Measurements from ENCODE around the gene GLIPR1.
"Not testable (repeated sequence)": the region's sequence is repeated elsewhere in the genome, so short reads cannot be mapped to it uniquely, and the experiment has no call there.

GLIPR1 gene

DNA sequence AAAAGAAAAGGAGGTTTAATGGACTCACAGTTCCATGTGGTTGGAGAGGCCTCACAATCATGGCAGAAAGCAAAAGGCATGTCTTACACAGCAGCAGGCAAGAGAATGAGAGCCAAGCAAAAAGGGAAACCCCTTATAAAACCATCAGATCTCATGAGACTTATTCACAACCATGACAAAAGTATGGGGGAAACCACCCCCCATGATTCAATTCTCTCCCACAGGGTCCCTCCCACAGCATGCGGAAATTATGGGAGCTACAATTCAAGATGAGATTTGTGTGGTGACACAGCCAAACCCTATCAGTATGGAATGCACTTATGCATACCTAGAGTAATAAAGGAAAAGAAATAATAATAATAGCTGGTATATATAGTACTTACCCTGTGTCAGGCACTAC lies 4.5 kb upstream of the GLIPR1 start:
- DNase-seq = no peak

DNA sequence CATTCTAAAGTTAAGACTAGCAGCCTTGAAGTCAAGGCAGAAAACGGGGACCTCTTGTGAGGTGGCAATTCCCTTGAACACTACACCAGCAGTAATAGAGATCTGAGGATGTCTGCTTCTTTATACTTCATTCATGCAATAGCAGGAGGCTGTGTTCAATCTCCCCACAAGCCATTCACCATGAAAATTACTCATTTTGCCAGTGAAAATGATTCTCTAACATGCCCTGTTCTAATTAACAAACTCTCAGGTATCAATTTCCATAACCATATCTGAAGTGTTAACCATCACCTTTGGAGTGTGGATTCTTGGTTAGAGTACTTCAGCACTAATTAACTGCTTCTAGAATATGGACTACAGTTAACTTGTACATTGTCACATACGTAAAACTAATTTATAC lies 3.4 kb upstream of the GLIPR1 start:
- DNase-seq = no peak

DNA sequence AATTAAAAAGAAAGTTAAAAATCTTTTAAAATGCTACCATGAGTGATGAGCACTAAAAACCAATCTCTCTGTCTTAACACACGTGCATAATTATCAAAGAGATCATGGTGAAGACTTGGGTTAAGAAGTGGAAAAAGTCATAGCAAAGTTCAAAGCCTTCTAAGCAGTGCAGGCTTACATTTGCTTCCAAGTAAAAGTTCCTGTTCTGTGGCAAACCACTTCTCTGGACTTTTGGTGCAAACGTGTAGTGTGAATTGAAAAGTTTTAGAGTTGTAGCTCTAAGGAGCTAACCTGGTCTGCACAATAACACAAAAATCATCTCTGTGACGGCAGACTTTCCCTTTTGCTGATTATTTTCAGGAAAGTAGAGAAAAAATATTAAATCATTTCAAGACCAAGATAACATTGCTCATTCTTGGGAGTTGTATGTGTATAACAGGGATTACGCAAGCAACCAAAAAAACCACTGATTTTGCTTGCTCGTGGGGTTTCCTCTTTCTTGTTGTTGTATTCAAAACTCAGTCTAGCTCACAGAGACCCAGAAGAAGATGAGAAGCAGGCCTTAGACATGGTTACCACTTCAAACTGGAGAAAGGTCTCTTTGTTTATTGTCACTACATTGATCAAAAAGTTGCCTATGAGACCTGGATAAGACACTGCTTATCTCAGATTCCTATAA lies 2.3 kb upstream of the GLIPR1 start:
- peak; percentile 74 for DNase-seq

DNA sequence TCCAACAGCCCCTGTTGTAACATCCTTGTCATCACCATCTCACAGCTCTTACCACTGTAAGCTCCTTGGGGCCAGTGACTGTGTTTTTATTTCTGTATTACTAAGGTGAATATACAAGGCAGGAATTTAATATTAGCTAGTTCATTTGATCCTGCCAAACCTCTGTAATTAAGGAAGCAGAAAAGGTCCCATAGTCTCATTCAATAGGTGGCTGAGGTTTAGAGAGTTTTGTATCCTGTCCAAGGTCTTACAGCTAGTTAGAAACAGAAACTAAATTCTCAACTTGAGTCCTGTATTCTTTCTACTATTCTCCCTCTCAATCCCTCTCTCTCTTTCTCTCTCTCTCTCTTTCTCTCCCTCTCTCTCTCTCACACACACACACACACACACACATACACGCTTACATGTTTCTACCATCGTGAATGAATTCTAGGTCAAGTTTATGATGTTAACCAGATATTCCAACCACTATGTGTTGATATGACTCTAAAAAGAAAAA lies 543 bp upstream of the GLIPR1 start:
- peak; percentile 53 for DNase-seq

DNA sequence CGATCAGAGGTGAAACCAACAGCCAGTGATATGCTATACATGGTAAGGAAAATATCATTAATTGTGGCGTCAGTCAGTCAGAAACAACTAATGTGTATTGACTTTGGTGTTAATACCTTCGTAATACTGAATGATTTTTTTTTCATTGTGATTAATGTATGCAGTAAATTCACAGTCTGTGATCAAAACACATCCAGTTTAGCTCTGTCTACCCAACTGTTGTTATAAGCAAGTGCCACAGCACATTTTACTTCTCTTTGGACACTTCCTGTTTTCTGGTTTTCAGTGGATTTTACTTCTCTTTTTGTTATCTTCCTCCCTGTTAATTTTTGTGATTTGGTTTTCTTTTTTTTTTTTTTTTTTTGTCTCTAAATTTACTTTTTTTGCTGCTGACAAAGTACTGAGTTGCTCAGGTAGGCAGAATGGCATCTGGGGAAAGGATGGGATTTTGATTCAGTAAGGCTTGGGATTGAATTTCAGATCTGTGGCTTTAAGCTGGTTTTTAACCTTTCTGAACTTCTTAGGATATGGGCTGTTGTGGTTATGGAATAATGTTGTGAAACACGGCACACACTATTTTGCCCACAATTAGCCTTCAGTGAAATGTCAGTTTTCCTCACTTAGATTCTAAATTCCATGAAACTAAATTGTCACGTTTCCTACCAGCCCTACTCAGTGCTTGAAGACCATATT lies 604 bp downstream of the GLIPR1 start:
- DNase-seq = no peak

DNA sequence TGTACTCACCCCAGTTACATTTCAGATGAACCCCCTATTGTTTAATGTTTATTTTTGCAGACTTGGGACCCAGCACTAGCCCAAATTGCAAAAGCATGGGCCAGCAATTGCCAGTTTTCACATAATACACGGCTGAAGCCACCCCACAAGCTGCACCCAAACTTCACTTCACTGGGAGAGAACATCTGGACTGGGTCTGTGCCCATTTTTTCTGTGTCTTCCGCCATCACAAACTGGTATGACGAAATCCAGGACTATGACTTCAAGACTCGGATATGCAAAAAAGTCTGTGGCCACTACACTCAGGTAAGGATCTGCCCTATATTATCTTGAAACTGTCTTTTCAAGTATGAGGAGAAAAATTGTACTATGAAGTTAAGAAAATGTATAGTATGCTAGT lies 1.2 kb downstream of the GLIPR1 start:
- peak; percentile 52 for DNase-seq

DNA sequence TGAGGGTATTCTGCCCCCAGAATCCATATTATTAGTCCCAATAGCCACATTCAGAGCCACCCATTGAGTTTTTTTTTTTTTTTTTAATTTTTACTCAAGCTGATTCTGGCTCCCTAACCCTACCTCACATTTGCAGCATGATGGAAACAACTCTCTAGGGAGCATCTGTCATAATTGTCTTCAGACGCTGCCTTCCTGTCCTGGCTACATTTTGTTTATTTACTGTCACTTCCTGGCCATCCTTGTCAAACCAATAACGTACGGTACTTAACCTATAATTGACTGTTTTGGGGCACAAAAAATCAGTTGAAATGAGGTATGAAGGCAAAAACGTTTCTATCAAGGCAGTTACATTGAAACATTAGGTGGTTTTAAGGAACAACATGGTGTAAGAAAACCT lies 2.1 kb downstream of the GLIPR1 start:
- peak; percentile 74 for DNase-seq

DNA sequence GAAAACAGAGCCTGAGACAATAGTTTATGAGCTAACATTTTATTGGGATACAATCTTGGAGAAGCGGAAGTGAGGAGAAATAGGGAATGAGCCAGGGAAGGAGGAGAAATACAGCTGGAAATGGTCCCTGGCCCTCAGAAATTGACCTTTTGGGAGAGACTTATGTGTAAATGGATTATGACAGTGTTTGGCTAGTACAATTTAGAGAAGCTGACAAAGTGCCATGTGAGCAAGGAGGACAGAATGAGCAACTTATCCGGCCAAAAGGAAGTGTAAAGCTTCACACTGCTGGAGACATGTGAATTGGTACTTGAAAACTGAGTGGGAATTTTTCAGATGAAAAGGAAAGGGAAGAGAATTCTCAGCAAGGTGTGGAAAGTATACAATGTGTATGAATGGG lies 2.9 kb downstream of the GLIPR1 start:
- DNase-seq = no peak

DNA sequence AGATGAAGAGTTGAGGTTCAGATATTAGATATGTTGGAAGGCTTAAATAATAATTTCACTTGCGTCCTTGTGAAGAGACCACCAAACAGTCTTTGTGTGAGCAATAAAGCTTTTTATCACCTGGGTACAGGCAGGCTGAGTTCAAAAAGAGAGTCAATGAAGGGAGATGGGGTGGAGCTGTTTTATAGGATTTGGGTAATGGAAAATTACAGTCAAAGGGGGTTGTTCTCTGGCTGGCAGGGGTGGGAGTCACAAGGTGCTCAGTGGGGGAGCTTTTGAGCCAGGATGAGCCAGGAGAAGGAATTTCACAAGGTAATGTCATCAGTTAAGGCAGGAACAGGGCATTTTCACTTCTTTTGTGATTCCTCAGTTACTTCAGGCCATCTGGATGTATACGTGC lies 3.9 kb downstream of the GLIPR1 start:
- not testable (repeated sequence) for DNase-seq

DNA sequence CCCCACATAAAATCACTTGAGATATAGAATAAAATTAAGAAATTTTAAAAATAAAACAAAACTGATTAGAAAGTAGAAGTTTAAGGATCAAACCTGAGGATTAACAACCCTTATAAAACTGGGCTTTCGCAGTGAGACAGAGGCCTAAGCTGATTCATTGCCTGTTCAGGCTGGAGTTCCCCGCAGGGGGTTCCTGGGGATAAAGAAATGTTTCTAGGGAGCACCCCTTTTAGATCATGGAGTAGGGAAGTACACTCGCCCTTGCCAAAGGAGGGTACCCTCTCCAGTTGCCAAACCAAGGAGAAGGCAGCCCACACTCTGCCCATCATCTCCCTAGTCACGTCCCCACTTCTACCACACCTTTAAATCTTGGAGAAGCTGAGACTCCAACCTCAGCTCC lies 6.8 kb downstream of the GLIPR1 start:
- no peak for DNase-seq

DNA sequence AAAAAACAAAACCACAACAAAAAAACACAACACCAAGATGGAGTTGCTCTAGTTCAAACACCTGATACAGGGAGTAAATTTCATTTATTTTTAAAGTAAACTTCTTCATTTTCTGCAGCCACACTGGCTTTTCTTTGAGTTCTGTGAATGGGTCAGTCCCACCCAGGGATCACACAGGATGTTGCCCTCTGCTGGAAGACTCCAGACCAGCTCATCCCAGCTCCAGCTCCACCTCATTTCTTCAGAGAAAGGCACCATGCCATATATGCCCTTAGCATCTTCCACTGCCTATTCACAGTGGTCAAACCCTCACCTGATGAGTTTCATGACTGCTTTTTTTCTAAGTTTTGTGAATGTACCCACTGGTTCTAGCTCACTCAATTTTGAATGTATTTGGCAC lies 8.0 kb downstream of the GLIPR1 start:
- peak; percentile 37 for DNase-seq

DNA sequence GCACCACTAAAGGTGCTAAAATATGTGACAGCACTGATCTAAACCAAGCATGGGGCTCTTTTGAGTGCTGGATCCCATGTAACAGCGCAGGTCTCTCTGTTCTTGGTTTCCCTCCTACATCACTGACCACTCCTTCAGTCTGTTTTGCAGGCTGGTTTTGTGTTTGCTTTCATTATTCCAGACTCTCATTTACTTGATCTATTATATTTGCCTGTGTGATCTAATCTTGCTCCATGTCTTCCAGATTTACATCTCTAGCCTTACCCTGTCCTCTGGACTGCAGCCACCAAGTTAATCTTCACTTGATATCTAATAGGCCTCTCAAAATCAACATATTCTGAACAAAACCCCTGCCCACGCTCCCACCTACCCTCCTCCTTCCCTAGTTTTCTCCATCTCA lies 8.6 kb downstream of the GLIPR1 start:
- no peak for DNase-seq

DNA sequence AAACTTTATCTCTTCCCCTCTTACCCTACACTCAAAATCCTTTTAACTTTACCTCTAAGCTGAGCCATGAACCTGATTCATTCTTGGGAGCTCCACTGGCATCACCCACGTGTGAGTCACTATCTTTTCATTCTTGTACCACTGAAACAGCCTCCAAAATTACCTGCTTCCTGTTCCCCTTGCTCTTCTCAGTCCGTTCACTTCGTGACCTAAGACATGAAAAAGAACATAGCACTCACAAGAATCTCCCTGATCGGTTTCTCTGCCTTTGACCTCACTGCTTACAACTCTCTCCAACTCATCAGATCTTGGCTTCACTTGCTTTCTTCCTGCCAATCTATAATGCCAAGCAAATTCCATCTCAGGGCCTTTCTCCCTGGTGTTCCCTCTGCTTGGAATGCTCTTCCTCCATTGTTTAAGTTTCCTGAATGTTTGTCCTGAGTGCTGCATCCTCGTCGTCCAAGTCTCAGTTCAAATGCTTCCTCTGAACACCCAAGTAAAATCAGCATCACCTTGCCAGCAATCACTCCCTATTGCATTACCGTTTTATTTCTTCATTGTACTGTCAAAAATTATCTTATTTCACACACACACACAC lies 9.2 kb downstream of the GLIPR1 start:
- no peak for DNase-seq

DNA sequence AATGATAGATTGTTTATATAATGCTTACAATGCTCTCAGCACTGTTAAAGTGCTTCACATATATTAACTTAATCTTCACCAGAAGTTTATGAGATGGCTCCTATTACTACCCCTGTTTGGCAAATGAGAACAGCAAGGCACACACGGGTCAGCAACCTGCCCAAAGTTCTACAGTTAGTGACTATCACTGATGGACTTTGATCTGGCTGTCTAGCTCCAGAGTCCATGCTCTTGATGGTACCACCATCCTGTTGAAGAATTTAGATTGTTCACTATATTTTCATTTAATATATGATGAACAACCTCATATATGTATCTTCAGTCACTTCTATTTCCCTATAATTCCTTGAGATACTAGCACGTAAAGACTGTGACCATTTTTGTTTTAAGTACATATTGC lies 10.6 kb downstream of the GLIPR1 start:
- DNase-seq = no peak

DNA sequence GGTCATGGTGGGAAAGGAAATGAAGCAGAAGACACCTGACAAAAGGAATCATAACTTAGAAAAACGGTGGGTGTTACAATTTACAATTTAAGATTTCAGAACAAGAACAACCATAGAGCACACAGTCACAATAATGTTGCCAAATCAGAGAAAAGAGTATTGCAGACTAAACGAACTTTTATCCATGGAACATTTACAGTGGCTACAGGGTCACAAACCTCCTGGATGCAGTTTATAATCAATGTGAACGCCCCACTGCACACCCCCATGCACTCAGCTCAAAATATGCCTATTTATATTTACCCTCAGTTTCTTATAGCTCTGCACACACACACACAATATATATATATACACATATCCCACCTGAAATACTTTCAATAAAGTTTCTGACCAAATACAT lies 22.9 kb downstream of the GLIPR1 start:
- no peak for DNase-seq

DNA sequence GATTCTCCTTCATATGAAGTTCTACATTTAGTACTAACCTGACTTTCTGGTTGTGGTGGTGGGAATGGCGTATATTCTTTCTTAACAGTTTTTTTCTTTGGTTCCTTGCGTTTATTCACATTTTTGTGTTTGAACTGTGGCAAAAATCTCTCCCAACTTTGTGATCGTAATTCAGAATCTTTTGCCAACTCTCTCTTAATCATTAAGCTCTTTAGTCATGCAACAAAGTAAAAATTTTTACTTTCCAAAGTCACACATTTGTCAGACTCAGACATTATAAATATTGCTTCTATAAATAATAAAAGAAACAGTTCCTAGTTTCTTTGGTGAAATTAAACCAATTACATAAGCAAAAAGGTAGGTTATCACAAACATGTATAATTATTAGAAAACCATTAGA lies 23.3 kb downstream of the GLIPR1 start:
- no peak for DNase-seq

DNA sequence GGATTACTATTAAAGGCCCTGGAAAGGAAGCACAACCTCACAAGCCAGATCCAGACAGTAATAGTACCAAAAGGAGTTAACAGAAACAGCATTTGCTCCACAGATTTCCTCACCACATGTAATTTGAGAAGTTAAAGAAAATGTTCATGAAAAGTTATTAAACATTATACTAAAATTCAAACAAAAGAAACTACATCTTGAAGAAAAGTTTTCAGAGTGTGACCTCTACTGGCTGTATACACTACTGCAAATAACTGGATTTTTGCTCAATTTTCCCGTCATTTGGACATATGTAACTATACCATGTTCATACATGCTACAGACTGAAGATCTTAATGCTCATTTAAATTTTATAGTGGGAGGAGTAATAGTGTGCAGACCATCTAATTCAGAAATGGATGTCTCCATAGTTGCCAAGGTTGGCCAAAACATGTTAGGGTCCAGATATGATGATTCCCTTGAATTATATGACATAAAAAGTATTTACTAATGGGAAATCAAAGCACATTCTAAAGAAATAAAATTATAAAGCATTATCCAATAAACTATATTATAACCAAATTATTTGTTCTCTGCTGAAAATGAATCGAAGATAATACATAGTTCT lies 25.3 kb downstream of the GLIPR1 start:
- DNase-seq = peak; percentile 53

DNA sequence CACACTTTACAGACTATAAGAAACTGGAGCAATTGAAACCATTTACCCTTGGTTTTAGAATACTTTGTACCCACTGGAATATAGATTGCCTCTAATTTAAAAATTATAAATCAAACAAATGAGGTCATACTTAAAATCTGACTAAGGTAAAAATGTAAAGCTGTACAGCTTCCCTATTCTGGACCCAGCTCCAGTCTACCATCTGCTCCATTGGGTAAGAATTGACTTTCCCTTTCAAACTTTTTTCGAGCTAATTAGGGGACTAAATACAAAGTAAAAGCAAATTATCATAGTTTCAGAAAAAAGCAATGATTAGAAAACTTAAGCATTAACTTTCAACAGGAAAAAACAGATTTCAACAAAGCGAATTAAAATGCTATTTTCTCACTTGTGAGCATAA lies 26.5 kb downstream of the GLIPR1 start:
- DNase-seq = no peak

DNA sequence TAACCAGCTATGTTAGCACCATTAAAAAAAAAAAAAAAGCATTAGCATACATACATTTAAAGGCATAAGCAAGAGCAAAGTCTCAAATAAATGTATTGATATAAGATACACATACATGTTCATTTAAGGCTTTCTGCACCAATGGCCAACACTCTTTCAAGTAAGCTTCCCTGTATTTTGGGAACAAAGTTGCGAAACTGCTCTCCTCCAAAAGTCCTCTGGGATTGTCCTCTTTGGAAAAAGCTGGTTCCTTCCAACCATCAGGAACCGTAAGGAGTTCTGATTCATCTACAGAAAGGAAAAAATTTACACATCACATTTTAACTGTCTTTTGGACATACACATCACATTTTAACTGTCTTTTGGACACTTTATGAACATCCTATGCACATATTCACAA lies 27.6 kb downstream of the GLIPR1 start:
- DNase-seq = no peak

DNA sequence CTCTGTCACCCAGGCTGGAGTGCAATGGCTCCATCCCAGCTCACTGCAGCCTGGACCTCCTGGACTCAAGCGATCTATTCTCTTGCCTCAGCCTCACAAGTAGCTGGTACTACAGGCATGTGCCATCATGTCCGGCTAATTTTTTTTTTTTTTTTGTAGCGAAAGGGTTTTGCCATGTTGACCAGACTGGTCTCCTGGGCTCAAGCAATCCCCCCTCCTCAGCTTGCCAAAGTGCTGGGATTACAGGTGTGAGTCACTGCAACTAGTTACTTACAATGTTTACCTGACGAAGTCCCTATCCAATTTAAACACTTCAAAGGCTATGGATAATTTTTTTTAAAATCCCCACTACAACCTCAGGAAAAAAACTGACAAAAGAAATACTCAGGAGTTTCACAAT lies 29.1 kb downstream of the GLIPR1 start:
- DNase-seq = no peak

DNA sequence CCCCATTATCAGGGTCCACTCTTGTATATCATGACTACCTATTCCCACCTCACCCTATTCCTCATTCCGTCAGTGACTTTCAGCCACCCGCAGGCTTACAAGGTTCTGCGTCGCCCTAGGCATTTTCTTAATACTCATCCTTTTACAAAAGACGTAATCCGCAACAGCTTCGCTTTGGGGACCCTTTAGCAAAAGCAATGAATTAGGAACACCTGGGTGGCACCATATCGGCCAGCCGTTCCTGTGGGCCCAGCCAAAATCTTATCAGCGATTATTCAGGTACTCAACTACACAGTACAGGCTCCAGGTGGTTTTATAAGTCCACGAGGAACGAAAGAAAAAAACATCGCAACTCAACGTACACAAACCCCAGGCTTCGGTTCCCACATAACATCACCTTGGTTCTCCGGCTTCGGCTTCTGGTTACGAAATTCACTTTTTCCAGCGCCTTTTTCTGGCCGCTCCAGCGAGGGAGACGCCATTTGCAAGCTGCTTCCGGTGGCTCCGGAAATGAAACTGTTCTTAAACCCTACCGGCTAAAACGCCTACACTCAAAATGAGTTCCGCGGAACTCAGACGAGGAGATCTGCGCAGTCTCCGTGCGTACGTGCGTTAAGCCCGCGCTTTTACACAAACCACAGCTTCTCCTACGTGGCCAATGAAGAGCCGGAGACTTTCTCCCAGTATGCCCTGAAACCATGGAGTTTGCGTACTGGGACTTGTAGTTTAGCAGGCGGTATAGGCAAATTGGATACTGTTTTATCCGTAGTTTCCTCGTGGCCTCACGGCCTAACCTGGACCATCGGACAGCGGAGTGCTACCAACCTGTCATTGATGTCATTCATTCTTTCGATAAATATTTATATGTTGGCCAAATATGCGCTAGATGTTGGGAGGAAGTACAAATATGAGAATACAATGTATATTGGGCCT lies 30.8 kb downstream of the GLIPR1 start, which contains the start of gene KRR1:
TSS of gene KRR1 (minus strand) at position 494 of the 933 bp plus-strand sequence. CDS start at position 482, 12 bp downstream.
- DNase-seq = peak; percentile 95

DNA sequence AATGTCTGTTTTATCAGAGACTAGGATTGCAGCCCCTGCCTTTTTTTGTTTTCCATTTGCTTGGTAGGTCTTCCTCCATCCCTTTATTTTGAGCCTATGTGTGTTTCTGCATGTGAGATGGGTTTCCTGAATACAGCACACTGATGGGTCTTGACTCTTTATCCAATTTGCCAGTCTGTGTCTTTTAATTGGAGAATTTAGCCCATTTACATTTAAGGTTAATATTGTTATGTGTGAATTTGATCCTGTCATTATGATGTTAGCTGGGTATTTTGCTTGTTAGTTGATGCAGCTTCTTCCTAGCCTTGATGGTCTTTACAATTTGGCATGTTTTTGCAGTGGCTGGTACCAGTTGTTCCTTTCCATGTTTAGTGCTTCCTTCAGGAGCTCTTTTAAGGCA lies 40.7 kb downstream of the GLIPR1 start:
- DNase-seq = not testable (repeated sequence)

DNA sequence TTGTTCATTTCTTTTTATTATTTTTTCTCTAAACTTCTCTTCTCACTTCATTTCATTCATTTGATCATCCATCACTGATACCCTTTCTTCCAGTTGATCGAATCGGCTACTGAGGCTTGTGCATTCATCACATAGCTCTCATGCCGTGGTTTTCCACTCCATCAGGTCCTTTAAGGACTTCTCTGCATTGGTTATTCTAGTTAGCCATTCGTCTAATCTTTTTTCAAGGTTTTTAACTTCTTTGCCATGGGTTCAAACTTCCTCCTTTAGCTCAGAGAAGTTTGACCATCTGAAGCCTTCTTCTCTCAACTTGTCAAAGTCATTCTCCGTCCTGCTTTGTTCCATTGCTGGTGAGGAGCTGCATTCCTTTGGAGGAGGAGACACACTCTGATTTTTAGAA lies 41.6 kb downstream of the GLIPR1 start:
- DNase-seq = not testable (repeated sequence)
